Measurements from ENCODE around the gene RGS12.

DNA sequence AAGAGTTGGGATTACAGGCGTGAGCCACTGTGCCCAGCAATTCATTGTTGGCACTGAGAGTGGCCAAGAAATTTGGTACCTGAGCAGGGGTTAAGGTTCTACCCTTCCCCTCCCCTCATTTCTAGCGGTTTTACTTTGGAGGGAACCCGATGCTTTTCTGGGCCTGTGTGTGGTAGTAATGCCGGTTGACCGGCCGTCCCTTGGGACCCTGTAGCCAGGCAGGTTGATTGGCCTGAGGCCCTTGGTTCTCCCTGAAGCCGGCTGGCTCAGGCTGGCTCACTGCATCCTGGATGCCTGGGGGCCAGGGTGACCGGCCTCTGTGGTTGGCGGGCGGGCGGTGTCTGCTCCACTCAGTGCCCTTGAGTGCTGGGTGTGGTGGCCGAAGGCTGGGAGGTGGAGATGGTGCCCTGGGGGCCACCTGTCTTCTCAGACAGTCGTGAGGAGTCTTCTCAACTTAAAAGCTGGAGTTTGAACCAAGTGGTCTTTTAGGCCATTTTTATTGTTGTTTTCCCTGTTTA is 45.6 kb downstream of the RGS12 start:
- TF ChIP-seq POLR2AphosphoS5 (IDR thresholded peaks at IDR 0.05; ENCODE audit: low read depth, low read length) (no peak), POLR2A (IDR thresholded peaks at IDR 0.05; ENCODE audit: low read depth, low read length) (no peak), TAF1 (IDR thresholded peaks at IDR 0.05; ENCODE audit: borderline replicate concordance, low read depth, low read length) (no peak)
